Lung (tissue), 12 donors: ENCODE results near the gene SYTL3. TPM values are rescaled to one million over a fixed set of nuclear protein-coding genes. Genes with fewer than 3 reads are reported as not detected.
A peak's percentile ranks its signal among the peaks of the same experiment; 100 is the strongest.
"Not testable (repeated sequence)": the region's sequence is repeated elsewhere in the genome, so short reads cannot be mapped to it uniquely, and the experiment has no call there.

Source experiments
- ATAC-seq: fragments of 200-7000 bp; cut with Tn5 transposase; one replicate; pipeline ENCODE4 v1.9.1; 2020; ENCODE audit warnings: moderate number of reproducible peaks; ENCODE audit not compliant: insufficient read depth, low FRiP score
- DNase-seq, 3 donors: peaks; one replicate each; pipeline ENCODE4 v3.0.0-alpha.2; 2013 to 2017
- H3K27ac ChIP-seq, 2 donors: one replicate each; pipeline ENCODE4 v1.5.1; 2013; ENCODE audit warnings: mild to moderate bottlenecking in 2 of 2, moderate library complexity in 2 of 2, control low read depth in 1 of 2, inconsistent platforms in 1 of 2, low read depth in 1 of 2, low read length in 1 of 2
- H3K27me3 ChIP-seq, 3 donors: one replicate each; pipeline ENCODE4 v1.5.1; 2013; ENCODE audit warnings: low read length in 2 of 3; ENCODE audit not compliant: control insufficient read depth in 3 of 3, insufficient read depth in 3 of 3
- H3K36me3 ChIP-seq, 4 donors: one replicate each; pipeline ENCODE4 v1.5.1; 2013; ENCODE audit warnings: low read length in 4 of 4, mild to moderate bottlenecking in 1 of 4, moderate library complexity in 1 of 4; ENCODE audit not compliant: control insufficient read depth in 4 of 4, insufficient read depth in 4 of 4
- H3K4me1 ChIP-seq, 5 donors: one replicate each; pipeline ENCODE4 v1.5.1; 2013; ENCODE audit warnings: low read length in 5 of 5, mild to moderate bottlenecking in 2 of 5, moderate library complexity in 1 of 5; ENCODE audit not compliant: control insufficient read depth in 5 of 5, insufficient read depth in 5 of 5
- H3K4me3 ChIP-seq: one replicate; pipeline ENCODE4 v1.5.1; 2013; ENCODE audit warnings: mild to moderate bottlenecking, control low read depth, moderate library complexity
- H3K9ac ChIP-seq, 2 donors: one replicate each; pipeline ENCODE4 v1.5.1; 2013; ENCODE audit warnings: low read length in 2 of 2, control low read depth in 1 of 2; ENCODE audit not compliant: insufficient read depth in 1 of 2
- H3K9me3 ChIP-seq, 4 donors: one replicate each; pipeline ENCODE4 v1.5.1; 2013; ENCODE audit warnings: low read length in 3 of 4, mild to moderate bottlenecking in 1 of 4, moderate library complexity in 1 of 4; ENCODE audit not compliant: control insufficient read depth in 4 of 4, insufficient read depth in 3 of 4
- WGBS, 2 donors: extraction: QIAGEN DNeasy Blood & Tissue Kit; methylation state at CpG; one replicate each; pipeline ENCODE4 v1.1.7; 2013; 5-methylcytosine and 5-hydroxymethylcytosine counted together
- polyA plus RNA-seq, 2 donors: library from polyadenylated mRNA; stranded (reverse); fragments of 200-250 nt; gene quantifications; one replicate each; pipeline ENCODE4 v1.2.1, GENCODE V29; 2013
- total RNA-seq, 2 donors: library from RNA; depleted of rRNA in 1 of 2; stranded (reverse); fragments of >200 nt in 1 of 2; gene quantifications; one replicate each; pipeline ENCODE4 v1.2.1, GENCODE V29; 2014 to 2021
- TF ChIP-seq, protein P1 (sequence below): IDR thresholded peaks from 2 replicates; pipeline ENCODE4 v1.5.1; 2012; ENCODE audit warnings: mild to moderate bottlenecking; ENCODE audit errors: control extremely low read depth, extremely low read depth
- donor health status: control.
- donor health status: control.
- donor health status: Bipolar disorder and iron deficiency.
- donor health status: healthy.
- donor health status: DM: yes; HTN: yes; CAD: no.

SYTL3 gene
- total and polyA plus RNA-seq, 4 donors: 6.5 to 20.0 (median 15.6) TPM

DNA sequence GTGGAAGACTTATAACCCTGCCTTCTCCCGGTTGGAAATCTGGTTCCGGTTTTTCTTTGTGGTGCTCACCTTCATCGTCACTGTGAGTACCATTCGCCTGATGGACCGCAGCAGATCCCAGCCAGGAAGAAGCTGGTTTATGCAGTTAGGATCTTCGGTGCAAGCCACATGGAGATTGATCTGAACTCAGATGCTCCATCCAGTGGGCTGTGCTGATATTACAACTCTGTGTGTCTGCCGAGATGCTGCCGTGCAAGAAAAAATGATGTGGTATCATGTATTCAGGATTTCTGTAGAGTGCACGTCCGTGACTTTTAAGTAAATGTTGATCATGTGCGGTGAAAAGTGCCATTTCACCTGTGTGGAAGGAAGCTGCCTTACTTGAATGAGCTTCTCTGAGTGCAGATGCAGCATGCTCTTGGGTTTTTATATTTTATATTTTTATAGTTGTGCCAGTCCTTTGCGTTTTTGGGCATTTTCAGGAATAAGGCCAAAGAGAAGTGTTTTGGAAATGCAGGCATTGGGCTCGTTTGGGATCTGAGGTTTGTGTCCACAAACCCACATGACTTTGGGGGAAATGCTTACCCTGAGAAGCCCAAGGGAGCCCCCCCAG, 44.5 kb upstream of the SYTL3 start:
- WGBS, 2 donors: 48 to 56% methylated on average over 13 of the region's 13 CpGs
- Histone ChIP-seq H3K4me1 (peaks cover 0 to 3% (median 0%) of the 10 kb centered on the region in 5 donors), H3K9ac (no peak overlapping the region), H3K36me3 (peaks cover 3 to 37% (median 8%) of the 10 kb centered on the region in 4 donors), H3K9me3 (peaks cover 0 to 2% (median 0%) of the 10 kb centered on the region in 4 donors), H3K4me3 (no peak overlapping the region), H3K27ac (no peak overlapping the region), H3K27me3 (no peaks in the 10 kb centered on the region)
- DNase-seq (peak; percentile 74 to 82 (median 78)), ATAC-seq (peak; percentile 71)
- TF ChIP-seq, protein P1, sequence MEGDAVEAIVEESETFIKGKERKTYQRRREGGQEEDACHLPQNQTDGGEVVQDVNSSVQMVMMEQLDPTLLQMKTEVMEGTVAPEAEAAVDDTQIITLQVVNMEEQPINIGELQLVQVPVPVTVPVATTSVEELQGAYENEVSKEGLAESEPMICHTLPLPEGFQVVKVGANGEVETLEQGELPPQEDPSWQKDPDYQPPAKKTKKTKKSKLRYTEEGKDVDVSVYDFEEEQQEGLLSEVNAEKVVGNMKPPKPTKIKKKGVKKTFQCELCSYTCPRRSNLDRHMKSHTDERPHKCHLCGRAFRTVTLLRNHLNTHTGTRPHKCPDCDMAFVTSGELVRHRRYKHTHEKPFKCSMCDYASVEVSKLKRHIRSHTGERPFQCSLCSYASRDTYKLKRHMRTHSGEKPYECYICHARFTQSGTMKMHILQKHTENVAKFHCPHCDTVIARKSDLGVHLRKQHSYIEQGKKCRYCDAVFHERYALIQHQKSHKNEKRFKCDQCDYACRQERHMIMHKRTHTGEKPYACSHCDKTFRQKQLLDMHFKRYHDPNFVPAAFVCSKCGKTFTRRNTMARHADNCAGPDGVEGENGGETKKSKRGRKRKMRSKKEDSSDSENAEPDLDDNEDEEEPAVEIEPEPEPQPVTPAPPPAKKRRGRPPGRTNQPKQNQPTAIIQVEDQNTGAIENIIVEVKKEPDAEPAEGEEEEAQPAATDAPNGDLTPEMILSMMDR: peak; percentile 60

DNA sequence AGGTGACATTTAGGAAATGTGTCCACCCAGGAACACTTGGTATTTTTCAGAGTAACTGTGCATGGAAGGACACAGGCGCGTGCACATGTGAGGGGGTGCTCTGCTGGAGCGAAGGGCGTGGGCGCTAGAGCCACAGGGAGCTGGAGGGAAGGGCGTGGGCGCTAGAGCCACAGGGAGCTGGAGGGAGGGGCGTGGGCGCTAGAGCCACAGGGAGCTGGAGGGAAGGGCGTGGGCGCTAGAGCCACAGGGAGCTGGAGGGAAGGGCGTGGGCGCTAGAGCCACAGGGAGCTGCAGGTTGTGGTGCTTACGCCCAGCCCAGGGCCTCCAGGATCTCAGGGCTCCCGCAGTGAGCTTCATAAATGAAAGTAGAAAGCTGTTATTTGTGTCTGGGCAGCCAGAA, 43.8 kb upstream of the SYTL3 start:
- H3K9me3 ChIP-seq, H3K4me3 ChIP-seq, DNase-seq, H3K27ac ChIP-seq, ATAC-seq, H3K9ac ChIP-seq, H3K27me3 ChIP-seq, H3K4me1 ChIP-seq: not testable (repeated sequence)
- peaks cover 3 to 43% (median 8%) of the 10 kb centered on the region in 4 donors for H3K36me3 ChIP-seq
- 85 to 96% methylated on average over 15 of the region's 15 CpGs for WGBS, 2 donors

DNA sequence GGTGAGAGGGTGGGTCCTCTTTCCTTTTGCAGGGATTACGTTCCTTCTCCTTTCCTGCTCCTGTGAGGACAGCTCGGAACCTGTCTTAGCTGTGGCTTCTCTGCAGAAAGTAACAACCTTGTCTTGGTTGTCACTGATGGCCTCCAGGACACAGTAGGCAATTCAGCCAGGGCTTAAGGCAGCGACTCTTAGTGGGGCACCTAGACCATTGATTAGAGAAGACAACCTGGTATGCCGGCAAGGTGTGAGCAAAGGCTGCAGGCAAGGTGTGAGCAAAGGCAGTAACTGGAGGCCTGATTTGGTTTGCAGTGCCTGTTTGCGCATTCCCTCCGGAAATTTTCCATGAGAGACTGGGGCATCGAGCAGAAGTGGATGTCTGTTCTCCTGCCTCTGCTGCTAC, 42.9 kb upstream of the SYTL3 start:
- H3K36me3 ChIP-seq: peaks cover 3 to 44% (median 9%) of the 10 kb centered on the region in 4 donors
- no peak for ATAC-seq
- TF ChIP-seq, protein P1: no peak
- H3K9me3 ChIP-seq: peaks cover 0 to 2% (median 0%) of the 10 kb centered on the region in 4 donors
- no peak overlapping the region for H3K9ac ChIP-seq
- peaks cover 0 to 12% (median 10%) of the 10 kb centered on the region in 5 donors for H3K4me1 ChIP-seq
- no peak overlapping the region for H3K4me3 ChIP-seq
- no peak for DNase-seq
- H3K27me3 ChIP-seq: no peaks in the 10 kb centered on the region
- 96 to 97% methylated on average over 7 of the region's 7 CpGs for WGBS, 2 donors
- H3K27ac ChIP-seq: no peak overlapping the region

DNA sequence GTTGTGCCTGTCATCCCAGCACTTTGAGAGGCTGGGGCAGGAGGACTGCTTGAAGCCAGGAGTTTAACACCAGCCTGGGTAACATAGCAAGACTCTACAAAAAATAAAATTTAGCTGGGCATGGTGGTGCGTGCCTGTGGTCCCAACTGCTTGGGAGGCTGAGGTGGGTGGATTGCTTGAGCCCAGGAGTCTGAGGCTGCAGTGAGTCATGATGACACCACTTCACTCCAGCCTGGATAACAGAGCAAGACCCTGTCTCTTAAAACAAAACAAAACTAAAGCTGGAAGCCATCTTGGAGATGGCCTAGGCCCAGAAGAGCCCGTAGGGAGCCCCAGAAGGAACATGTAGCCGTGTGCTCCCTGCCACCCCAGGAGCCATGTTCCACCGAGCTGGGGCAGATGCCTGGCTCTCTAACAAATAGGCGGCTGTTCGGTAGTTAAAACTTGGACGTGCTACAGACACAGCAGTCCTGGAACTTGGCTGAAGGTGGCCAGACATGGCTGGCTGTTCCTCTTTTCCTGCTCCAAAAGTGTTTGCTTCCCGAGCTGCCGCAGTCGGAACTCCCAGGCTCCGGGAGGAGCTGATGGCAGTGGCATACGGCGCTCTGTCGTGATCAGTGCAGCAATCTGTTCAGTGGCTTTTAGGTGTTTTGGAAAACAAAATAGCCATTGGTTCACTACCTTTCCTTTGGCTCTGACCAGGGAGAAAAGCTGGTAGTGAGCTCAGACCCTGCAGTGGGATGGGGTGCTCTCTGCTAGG, 42.3 kb upstream of the SYTL3 start:
- Histone ChIP-seq H3K9me3 (peaks cover 0 to 2% (median 0%) of the 10 kb centered on the region in 4 donors), H3K27me3 (no peaks in the 10 kb centered on the region), H3K27ac (no peak overlapping the region), H3K4me1 (peaks cover 0 to 16% (median 13%) of the 10 kb centered on the region in 5 donors), H3K36me3 (peaks cover 3 to 44% (median 9%) of the 10 kb centered on the region in 4 donors), H3K4me3 (no peak overlapping the region), H3K9ac (no peak overlapping the region)
- TF ChIP-seq, protein P1: no peak
- ATAC-seq (no peak), DNase-seq (no peak)
- whole genome bisulfite sequencing, 2 donors: 96 to 98% methylated on average over 14 of the region's 14 CpGs
